Measurements from ENCODE around the gene SLC38A3. TPM values are rescaled to one million over a fixed set of nuclear protein-coding genes. Genes with fewer than 3 reads are reported as not detected.

SLC38A3 gene
- total RNA-seq, 5 donors from 2014 or later (not counting 1 experiment from before 2014, with no cell fraction given), result 0.29 to 0.98 (median 0.44) TPM; not detected in 1

GRCh38 chr3:50182533-50183099, 22.5 kb upstream of the SLC38A3 start:
- Mint-ChIP-seq H3K27me3 (no peaks in the 10 kb centered on the region), H3K27ac (no peak overlapping the region), H3K4me1 (no peaks in the 10 kb centered on the region), H3K9me3 (no peaks in the 10 kb centered on the region), H3K36me3 (no peaks in the 10 kb centered on the region), H3K4me3 (no peak overlapping the region)
- Histone ChIP-seq H3K4me1 (ENCODE audit: control insufficient read depth in 1 of 2, extremely low read depth in 1 of 2, insufficient read depth in 2 of 2, low read length in 2 of 2) (no peaks in the 10 kb centered on the region), H3K4me3 (ENCODE audit: control insufficient read depth in 1 of 2, extremely low read depth in 1 of 2, low read length in 1 of 2) (no peak overlapping the region), H3K27me3 (replicated peaks in 1 of 2; ENCODE audit: control insufficient read depth in 2 of 2, extremely low read depth in 1 of 2, insufficient read depth in 2 of 2, low read length in 1 of 2) (peaks cover 0 to 36% of the 10 kb centered on the region in 2 experiments), H3K9me3 (no peaks in the 10 kb centered on the region), H3K27ac (ENCODE audit: low read length) (no peak overlapping the region), H3K36me3 (ENCODE audit: control insufficient read depth in 2 of 2, extremely low read depth in 1 of 2, insufficient read depth in 1 of 2, low read length in 1 of 2) (no peaks in the 10 kb centered on the region)
- DNase-seq (no peak), ATAC-seq (replicated peaks in 1 of 4) (no peak)
- 91% methylated on average over 22 of the region's 26 CpGs for WGBS (ENCODE audit: insufficient coverage)
- CTCF ChIA-PET, result no interaction called here
- POLR2A ChIA-PET, result no interaction called here

DNA sequence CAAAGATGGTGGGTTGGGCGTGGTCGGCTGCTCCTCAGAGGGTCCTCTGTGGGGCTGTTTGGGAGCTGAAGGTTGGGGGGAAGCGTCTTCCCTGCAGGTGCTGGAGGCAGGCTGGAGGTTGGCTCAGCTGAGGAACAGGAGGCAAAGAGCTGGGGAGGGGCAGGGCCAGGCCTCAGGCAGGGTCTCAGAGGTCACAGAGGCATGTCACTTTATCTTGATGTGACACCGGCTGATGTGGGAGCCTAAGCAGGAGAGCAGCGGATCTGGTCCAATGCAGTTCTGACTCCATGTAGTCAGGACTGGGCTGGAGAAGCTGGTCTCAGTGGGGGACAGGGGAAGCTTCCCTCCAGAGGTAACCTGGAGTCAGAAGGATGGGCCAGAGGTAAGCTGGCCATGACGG, 21.3 kb upstream of the SLC38A3 start:
- Mint-ChIP-seq H3K27ac (no peak overlapping the region), H3K27me3 (no peaks in the 10 kb centered on the region), H3K4me3 (no peak overlapping the region), H3K36me3 (no peaks in the 10 kb centered on the region), H3K4me1 (no peaks in the 10 kb centered on the region), H3K9me3 (no peaks in the 10 kb centered on the region)
- Histone ChIP-seq H3K27ac (ENCODE audit: low read length) (no peak overlapping the region), H3K27me3 (replicated peaks in 1 of 2; ENCODE audit: control insufficient read depth in 2 of 2, extremely low read depth in 1 of 2, insufficient read depth in 2 of 2, low read length in 1 of 2) (peaks cover 0 to 38% of the 10 kb centered on the region in 2 experiments), H3K36me3 (ENCODE audit: control insufficient read depth in 2 of 2, extremely low read depth in 1 of 2, insufficient read depth in 1 of 2, low read length in 1 of 2) (no peaks in the 10 kb centered on the region), H3K4me3 (ENCODE audit: control insufficient read depth in 1 of 2, extremely low read depth in 1 of 2, low read length in 1 of 2) (no peak overlapping the region), H3K4me1 (ENCODE audit: control insufficient read depth in 1 of 2, extremely low read depth in 1 of 2, insufficient read depth in 2 of 2, low read length in 2 of 2) (no peaks in the 10 kb centered on the region), H3K9me3 (no peaks in the 10 kb centered on the region)
- whole genome bisulfite sequencing (ENCODE audit: insufficient coverage), result 83% methylated on average over 6 of the region's 6 CpGs
- no peak for DNase-seq
- ATAC-seq (replicated peaks in 1 of 4), result no peak
- POLR2A ChIA-PET, result no interaction called here
- CTCF ChIA-PET, result interaction anchor here in 1 of 2 donors (0.5 kb wide), 1 partner anchor 54 kb away, joined by 4 read pairs; no protein-coding TSS in a partner anchor

DNA sequence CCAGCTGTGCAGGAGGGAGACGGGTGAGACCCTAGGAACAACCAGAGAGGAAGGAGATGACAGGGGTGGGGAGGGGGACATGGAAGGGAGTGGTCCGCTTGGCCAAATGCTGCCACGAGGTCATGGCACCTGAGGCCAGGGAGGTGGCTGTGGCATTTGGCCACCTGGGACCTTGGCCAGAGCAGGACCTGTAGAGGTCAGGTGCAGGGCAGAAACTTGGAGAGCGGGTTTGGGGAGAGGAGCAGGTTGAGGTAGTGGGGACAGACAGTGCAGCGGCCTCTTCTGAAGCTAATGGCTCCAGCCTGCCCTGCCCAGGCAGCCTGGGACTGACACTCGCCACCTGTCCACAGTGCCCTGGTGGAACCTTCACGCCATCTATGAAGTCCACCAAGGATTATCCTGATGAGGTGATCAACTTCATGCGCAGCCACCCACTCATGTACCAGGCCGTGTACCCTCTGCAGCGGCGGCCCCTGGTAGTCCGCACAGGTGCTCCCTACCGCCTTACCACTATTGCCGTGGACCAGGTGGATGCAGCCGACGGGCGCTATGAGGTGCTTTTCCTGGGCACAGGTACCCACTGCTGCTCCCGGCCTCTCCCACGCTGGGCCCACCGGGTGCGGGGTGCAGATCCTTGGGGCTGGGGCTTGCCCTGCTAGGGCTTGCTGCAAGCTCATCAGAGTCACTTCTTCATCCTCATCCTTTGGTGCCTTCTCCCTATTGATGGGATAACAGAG, 20.7 kb upstream of the SLC38A3 start:
- H3K27me3 Mint-ChIP-seq, result no peaks in the 10 kb centered on the region
- Histone ChIP-seq H3K4me3 (ENCODE audit: control insufficient read depth in 1 of 2, extremely low read depth in 1 of 2, low read length in 1 of 2) (no peak overlapping the region), H3K27me3 (replicated peaks in 1 of 2; ENCODE audit: control insufficient read depth in 2 of 2, extremely low read depth in 1 of 2, insufficient read depth in 2 of 2, low read length in 1 of 2) (peaks cover 0 to 38% of the 10 kb centered on the region in 2 experiments), H3K4me1 (ENCODE audit: control insufficient read depth in 1 of 2, extremely low read depth in 1 of 2, insufficient read depth in 2 of 2, low read length in 2 of 2) (no peaks in the 10 kb centered on the region), H3K9me3 (no peaks in the 10 kb centered on the region), H3K27ac (ENCODE audit: low read length) (no peak overlapping the region), H3K36me3 (ENCODE audit: control insufficient read depth in 2 of 2, extremely low read depth in 1 of 2, insufficient read depth in 1 of 2, low read length in 1 of 2) (no peaks in the 10 kb centered on the region)
- ChIA-PET POLR2A (no interaction called here), CTCF (no interaction called here)
- no peaks in the 10 kb centered on the region for H3K36me3 Mint-ChIP-seq
- no peaks in the 10 kb centered on the region for H3K9me3 Mint-ChIP-seq
- ATAC-seq (replicated peaks in 1 of 4), result no peak
- DNase-seq, result no peak
- whole genome bisulfite sequencing (ENCODE audit: insufficient coverage), result 90% methylated on average over 18 of the region's 21 CpGs
- no peak overlapping the region for H3K27ac Mint-ChIP-seq
- no peak overlapping the region for H3K4me3 Mint-ChIP-seq
- H3K4me1 Mint-ChIP-seq, result no peaks in the 10 kb centered on the region

- Histone ChIP-seq H3K36me3 (ENCODE audit: control insufficient read depth in 2 of 2, extremely low read depth in 1 of 2, insufficient read depth in 1 of 2, low read length in 1 of 2) (no peaks in the 10 kb centered on the region), H3K4me3 (ENCODE audit: control insufficient read depth in 1 of 2, extremely low read depth in 1 of 2, low read length in 1 of 2) (no peak overlapping the region), H3K27ac (ENCODE audit: low read length) (no peak overlapping the region), H3K9me3 (no peaks in the 10 kb centered on the region), H3K4me1 (ENCODE audit: control insufficient read depth in 1 of 2, extremely low read depth in 1 of 2, insufficient read depth in 2 of 2, low read length in 2 of 2) (no peaks in the 10 kb centered on the region), H3K27me3 (replicated peaks in 1 of 2; ENCODE audit: control insufficient read depth in 2 of 2, extremely low read depth in 1 of 2, insufficient read depth in 2 of 2, low read length in 1 of 2) (peaks cover 0 to 38% of the 10 kb centered on the region in 2 experiments)
- no peaks in the 10 kb centered on the region for H3K9me3 Mint-ChIP-seq
- ATAC-seq (replicated peaks in 1 of 4), result no peak
- H3K27me3 Mint-ChIP-seq, result no peaks in the 10 kb centered on the region
- H3K4me1 Mint-ChIP-seq, result no peaks in the 10 kb centered on the region
- H3K27ac Mint-ChIP-seq, result no peak overlapping the region
- ChIA-PET CTCF (no interaction called here), POLR2A (no interaction called here)
- WGBS (ENCODE audit: insufficient coverage), result no CpG with 5 or more reads among the region's 4 CpGs
- H3K4me3 Mint-ChIP-seq, result no peak overlapping the region
- no peaks in the 10 kb centered on the region for H3K36me3 Mint-ChIP-seq
- DNase-seq, result no peak
These were observed 19.8 kb upstream of the SLC38A3 start for GRCh38 chr3:50185230-50185629.

- no peaks in the 10 kb centered on the region for H3K27me3 Mint-ChIP-seq
- WGBS (ENCODE audit: insufficient coverage), result 99% methylated on average over 7 of the region's 10 CpGs
- Histone ChIP-seq H3K4me3 (ENCODE audit: control insufficient read depth in 1 of 2, extremely low read depth in 1 of 2, low read length in 1 of 2) (no peak overlapping the region), H3K27ac (ENCODE audit: low read length) (no peak overlapping the region), H3K27me3 (replicated peaks in 1 of 2; ENCODE audit: control insufficient read depth in 2 of 2, extremely low read depth in 1 of 2, insufficient read depth in 2 of 2, low read length in 1 of 2) (peaks cover 0 to 40% of the 10 kb centered on the region in 2 experiments), H3K36me3 (ENCODE audit: control insufficient read depth in 2 of 2, extremely low read depth in 1 of 2, insufficient read depth in 1 of 2, low read length in 1 of 2) (no peaks in the 10 kb centered on the region), H3K4me1 (ENCODE audit: control insufficient read depth in 1 of 2, extremely low read depth in 1 of 2, insufficient read depth in 2 of 2, low read length in 2 of 2) (no peaks in the 10 kb centered on the region), H3K9me3 (no peaks in the 10 kb centered on the region)
- ChIA-PET CTCF (no interaction called here), POLR2A (no interaction called here)
- no peak overlapping the region for H3K4me3 Mint-ChIP-seq
- no peak overlapping the region for H3K27ac Mint-ChIP-seq
- no peaks in the 10 kb centered on the region for H3K36me3 Mint-ChIP-seq
- ATAC-seq (replicated peaks in 1 of 4) (no peak), DNase-seq (no peak)
- H3K4me1 Mint-ChIP-seq, result no peaks in the 10 kb centered on the region
- H3K9me3 Mint-ChIP-seq, result no peaks in the 10 kb centered on the region
These were observed 19.0 kb upstream of the SLC38A3 start for GRCh38 chr3:50186096-50186495.

DNA sequence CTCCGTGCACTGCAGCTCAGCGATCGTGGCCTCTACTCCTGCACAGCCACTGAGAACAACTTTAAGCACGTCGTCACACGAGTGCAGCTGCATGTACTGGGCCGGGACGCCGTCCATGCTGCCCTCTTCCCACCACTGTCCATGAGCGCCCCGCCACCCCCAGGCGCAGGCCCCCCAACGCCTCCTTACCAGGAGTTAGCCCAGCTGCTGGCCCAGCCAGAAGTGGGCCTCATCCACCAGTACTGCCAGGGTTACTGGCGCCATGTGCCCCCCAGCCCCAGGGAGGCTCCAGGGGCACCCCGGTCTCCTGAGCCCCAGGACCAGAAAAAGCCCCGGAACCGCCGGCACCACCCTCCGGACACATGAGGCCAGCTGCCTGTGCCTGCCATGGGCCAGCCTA, 17.3 kb upstream of the SLC38A3 start:
- Mint-ChIP-seq H3K27me3 (peaks cover 2% of the 10 kb centered on the region in 2 donors), H3K4me1 (peaks cover 0 to 2% (median 2%) of the 10 kb centered on the region in 3 donors), H3K36me3 (no peaks in the 10 kb centered on the region), H3K27ac (no peak overlapping the region), H3K4me3 (no peak overlapping the region), H3K9me3 (no peaks in the 10 kb centered on the region)
- no peaks in the 10 kb centered on the region for H3K36me3 ChIP-seq (ENCODE audit: control insufficient read depth in 2 of 2, extremely low read depth in 1 of 2, insufficient read depth in 1 of 2, low read length in 1 of 2)
- peaks cover 0 to 52% of the 10 kb centered on the region in 2 experiments for H3K27me3 ChIP-seq (replicated peaks in 1 of 2; ENCODE audit: control insufficient read depth in 2 of 2, extremely low read depth in 1 of 2, insufficient read depth in 2 of 2, low read length in 1 of 2)
- no peak overlapping the region for H3K4me3 ChIP-seq (ENCODE audit: control insufficient read depth in 1 of 2, extremely low read depth in 1 of 2, low read length in 1 of 2)
- H3K27ac ChIP-seq (ENCODE audit: low read length), result no peak overlapping the region
- DNase-seq (no peak), ATAC-seq (replicated peaks in 1 of 4) (no peak)
- WGBS (ENCODE audit: insufficient coverage), result 89% methylated on average over 7 of the region's 19 CpGs
- no peaks in the 10 kb centered on the region for H3K9me3 ChIP-seq
- ChIA-PET CTCF (no interaction called here), POLR2A (interaction anchor here in 1 of 2 donors (0.6 kb wide), 1 partner anchor 11 kb away, joined by 5 read pairs; no protein-coding TSS in a partner anchor)
- H3K4me1 ChIP-seq (ENCODE audit: control insufficient read depth in 1 of 2, extremely low read depth in 1 of 2, insufficient read depth in 2 of 2, low read length in 2 of 2), result peaks cover 0 to 3% of the 10 kb centered on the region in 2 experiments
